Peyer's patch (tissue), 4 donors: Measurements from ENCODE around the gene RAMP3.

Source experiments
- CTCF ChIP-seq, 6 experiments: fragments of 450-650 bp in 4 of 6; fragments of 200-600 bp in 2 of 6; sonication (generic) in 1 of 6; IDR thresholded peaks; one replicate each; pipeline ENCODE4 v1.5.1; 2017 to 2019; ENCODE audit warnings: antibody characterized with exemption in 6 of 6, mild to moderate bottlenecking in 3 of 6, moderate library complexity in 1 of 6
- POLR2A ChIP-seq, 2 donors: fragments of 450-650 bp; IDR thresholded peaks; one replicate each; pipeline ENCODE4 v1.5.1; 2017; ENCODE audit warnings: antibody characterized with exemption in 2 of 2, mild to moderate bottlenecking in 2 of 2, moderate library complexity in 2 of 2

- TF ChIP-seq CTCF (IDR thresholded peaks at IDR 0.05) (no peak), POLR2A (IDR thresholded peaks at IDR 0.05) (no peak)
These were observed 35.0 kb downstream of the RAMP3 start for GRCh38 chr7:45192621-45193041.
